Neural cell (in vitro differentiated cells): ENCODE results near the gene USP26. TPM values are rescaled to one million over a fixed set of nuclear protein-coding genes. Genes with fewer than 3 reads are reported as not detected.
"Not testable (repeated sequence)": the region's sequence is repeated elsewhere in the genome, so short reads cannot be mapped to it uniquely, and the experiment has no call there.

Source experiments
- H2AFZ ChIP-seq: fragments of 200-600, 300-800 bp; sonication (generic), shearing (Covaris generic); 2 replicates; pipeline ENCODE4 v1.6.0; 2014; ENCODE audit warnings: low read depth, mild to moderate bottlenecking, antibody characterized with exemption, low read length, moderate library complexity
- H3F3A ChIP-seq: fragments of 200-600 bp; shearing (Covaris generic); 2 replicates; pipeline ENCODE4 v1.6.1; 2016; ENCODE audit warnings: mild to moderate bottlenecking, moderate library complexity, mixed read lengths, antibody characterized with exemption, low read length; ENCODE audit not compliant: insufficient read depth, poor library complexity, severe bottlenecking
- H3K27ac ChIP-seq: fragments of 200-600, 300-800 bp; sonication (generic), shearing (Covaris generic); 2 replicates; pipeline ENCODE4 v1.5.1; 2014; ENCODE audit warnings: mild to moderate bottlenecking, low read length, moderate library complexity
- H3K27me3 ChIP-seq: fragments of 300-800, 200-600 bp; sonication (generic), shearing (Covaris generic); 2 replicates; pipeline ENCODE4 v1.6.0; 2014; ENCODE audit warnings: mild to moderate bottlenecking, low read depth, low read length, moderate library complexity; ENCODE audit not compliant: insufficient read depth
- H3K36me3 ChIP-seq: fragments of 300-800, 200-600 bp; sonication (generic), shearing (Covaris generic); 2 replicates; pipeline ENCODE4 v1.5.1; 2014; ENCODE audit warnings: mild to moderate bottlenecking, antibody characterized with exemption, low read length, moderate library complexity; ENCODE audit not compliant: insufficient read depth
- H3K4me2 ChIP-seq: fragments of 300-800, 200-600 bp; sonication (generic), shearing (Covaris generic); 2 replicates; pipeline ENCODE4 v1.6.0; 2014; ENCODE audit warnings: mild to moderate bottlenecking, low read length
- H3K4me3 ChIP-seq: fragments of 300-800, 200-600 bp; sonication (generic), shearing (Covaris generic); 2 replicates; pipeline ENCODE4 v1.5.1; 2014; ENCODE audit warnings: mild to moderate bottlenecking, low read length, moderate library complexity
- H3K79me2 ChIP-seq: fragments of 200-600 bp; shearing (Covaris generic); replicated peaks from 2 replicates; pipeline ENCODE4 v1.6.0; 2014; ENCODE audit warnings: mild to moderate bottlenecking, low read length, moderate library complexity; ENCODE audit not compliant: insufficient read depth
- H3K9ac ChIP-seq: fragments of 300-800, 200-600 bp; sonication (generic), shearing (Covaris generic); 2 replicates; pipeline ENCODE4 v1.6.1; 2016; ENCODE audit warnings: mild to moderate bottlenecking, low read length, mixed read lengths
- H3K9me2 ChIP-seq: fragments of 200-600 bp; shearing (Covaris generic); 2 replicates; pipeline ENCODE4 v1.6.1; 2016; ENCODE audit warnings: mild to moderate bottlenecking, low read length, mixed read lengths; ENCODE audit not compliant: insufficient read depth
- H3K9me3 ChIP-seq: fragments of 200-600, 300-800 bp; sonication (generic), shearing (Covaris generic); 2 replicates; pipeline ENCODE4 v1.6.1; 2016; ENCODE audit warnings: mild to moderate bottlenecking, mixed run types, low read length, moderate library complexity, mixed read lengths
- H4K20me1 ChIP-seq: fragments of 200-600 bp; shearing (Covaris generic); 2 replicates; pipeline ENCODE4 v1.6.1; 2016; ENCODE audit warnings: mild to moderate bottlenecking, mixed run types; ENCODE audit not compliant: insufficient read depth
- EP300 ChIP-seq: fragments of 450-650 bp; conservative IDR thresholded peaks from 2 replicates; pipeline ENCODE4 v1.6.1; 2014; ENCODE audit warnings: antibody characterized with exemption, mild to moderate bottlenecking, moderate library complexity; ENCODE audit not compliant: poor library complexity, severe bottlenecking
- EZH2 ChIP-seq: fragments of 200-600, 300-800 bp; shearing (Covaris generic), sonication (generic); IDR thresholded peaks from 2 replicates; pipeline ENCODE4 v1.6.1; 2014; ENCODE audit warnings: antibody characterized with exemption, low read length, borderline replicate concordance, mild to moderate bottlenecking; ENCODE audit not compliant: insufficient read depth, poor library complexity, severe bottlenecking
- MXI1 ChIP-seq: fragments of 450-650 bp; conservative IDR thresholded peaks from 2 replicates; pipeline ENCODE4 v1.6.1; 2014; ENCODE audit warnings: antibody characterized with exemption, mild to moderate bottlenecking; ENCODE audit not compliant: poor library complexity, severe bottlenecking
- POLR2AphosphoS5 ChIP-seq: IDR thresholded peaks from 2 replicates; pipeline ENCODE4 v1.6.1; 2012
- RAD21 ChIP-seq: fragments of 450-650 bp; conservative IDR thresholded peaks from 2 replicates; pipeline ENCODE4 v1.6.1; 2014; ENCODE audit warnings: antibody characterized with exemption, mild to moderate bottlenecking, moderate library complexity
- TAF1 ChIP-seq: IDR thresholded peaks from 2 replicates; pipeline ENCODE4 v1.6.1; 2012; ENCODE audit warnings: low read depth
- polyA plus RNA-seq: library from polyadenylated mRNA; depleted of rRNA; stranded (reverse); fragments of >200 nt; gene quantifications from 2 replicates; pipeline ENCODE4 v1.2.3, GENCODE V29; 2014
- TF ChIP-seq, protein P1 (sequence below): IDR thresholded peaks from 2 replicates; pipeline ENCODE4 v1.6.1; 2012; ENCODE audit warnings: borderline replicate concordance
- TF ChIP-seq, protein P2 (sequence below): fragments of 450-650 bp; IDR thresholded peaks from 2 replicates; pipeline ENCODE4 v1.5.1; 2014; ENCODE audit warnings: antibody characterized with exemption, mild to moderate bottlenecking, moderate library complexity; ENCODE audit not compliant: poor library complexity, severe bottlenecking

USP26 gene
- polyA plus RNA-seq, 1 donor from 2014 or later = not detected

DNA sequence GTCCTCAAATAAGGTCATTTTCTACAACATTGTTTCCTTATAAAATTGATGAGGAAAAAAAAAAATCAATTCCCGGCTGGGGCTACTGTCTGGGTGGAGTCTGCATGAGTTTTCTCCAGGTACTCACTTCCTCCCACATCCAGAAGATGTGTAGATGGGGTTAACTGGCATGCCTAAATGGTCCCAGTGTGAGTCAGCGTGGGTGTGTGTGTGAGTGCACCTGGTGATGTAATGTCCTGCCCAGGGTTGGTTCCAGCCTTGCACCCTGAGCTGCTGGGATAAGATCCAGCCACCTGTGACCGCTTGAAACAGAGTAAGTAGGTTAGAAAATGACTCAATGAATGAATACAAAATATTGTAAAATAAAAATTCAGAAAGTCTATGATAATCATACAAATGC, 11.1 kb downstream of the USP26 start:
- Histone ChIP-seq H2AFZ (no peak overlapping the region), H3F3A (no peaks in the 10 kb centered on the region), H3K9ac (no peak overlapping the region), H3K27me3 (no peaks in the 10 kb centered on the region), H3K9me3 (no peaks in the 10 kb centered on the region), H3K79me2 (no peaks in the 10 kb centered on the region), H3K9me2 (no peaks in the 10 kb centered on the region), H3K4me2 (no peak overlapping the region), H3K36me3 (no peaks in the 10 kb centered on the region), H3K27ac (no peak overlapping the region), H4K20me1 (no peaks in the 10 kb centered on the region), H3K4me3 (no peak overlapping the region)
- TF ChIP-seq, protein P1, sequence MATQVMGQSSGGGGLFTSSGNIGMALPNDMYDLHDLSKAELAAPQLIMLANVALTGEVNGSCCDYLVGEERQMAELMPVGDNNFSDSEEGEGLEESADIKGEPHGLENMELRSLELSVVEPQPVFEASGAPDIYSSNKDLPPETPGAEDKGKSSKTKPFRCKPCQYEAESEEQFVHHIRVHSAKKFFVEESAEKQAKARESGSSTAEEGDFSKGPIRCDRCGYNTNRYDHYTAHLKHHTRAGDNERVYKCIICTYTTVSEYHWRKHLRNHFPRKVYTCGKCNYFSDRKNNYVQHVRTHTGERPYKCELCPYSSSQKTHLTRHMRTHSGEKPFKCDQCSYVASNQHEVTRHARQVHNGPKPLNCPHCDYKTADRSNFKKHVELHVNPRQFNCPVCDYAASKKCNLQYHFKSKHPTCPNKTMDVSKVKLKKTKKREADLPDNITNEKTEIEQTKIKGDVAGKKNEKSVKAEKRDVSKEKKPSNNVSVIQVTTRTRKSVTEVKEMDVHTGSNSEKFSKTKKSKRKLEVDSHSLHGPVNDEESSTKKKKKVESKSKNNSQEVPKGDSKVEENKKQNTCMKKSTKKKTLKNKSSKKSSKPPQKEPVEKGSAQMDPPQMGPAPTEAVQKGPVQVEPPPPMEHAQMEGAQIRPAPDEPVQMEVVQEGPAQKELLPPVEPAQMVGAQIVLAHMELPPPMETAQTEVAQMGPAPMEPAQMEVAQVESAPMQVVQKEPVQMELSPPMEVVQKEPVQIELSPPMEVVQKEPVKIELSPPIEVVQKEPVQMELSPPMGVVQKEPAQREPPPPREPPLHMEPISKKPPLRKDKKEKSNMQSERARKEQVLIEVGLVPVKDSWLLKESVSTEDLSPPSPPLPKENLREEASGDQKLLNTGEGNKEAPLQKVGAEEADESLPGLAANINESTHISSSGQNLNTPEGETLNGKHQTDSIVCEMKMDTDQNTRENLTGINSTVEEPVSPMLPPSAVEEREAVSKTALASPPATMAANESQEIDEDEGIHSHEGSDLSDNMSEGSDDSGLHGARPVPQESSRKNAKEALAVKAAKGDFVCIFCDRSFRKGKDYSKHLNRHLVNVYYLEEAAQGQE = no peak
- TF ChIP-seq MXI1 (no peak), EZH2 (no peak), RAD21 (no peak), TAF1 (no peak), EP300 (no peak), POLR2AphosphoS5 (no peak)
- TF ChIP-seq, protein P2, sequence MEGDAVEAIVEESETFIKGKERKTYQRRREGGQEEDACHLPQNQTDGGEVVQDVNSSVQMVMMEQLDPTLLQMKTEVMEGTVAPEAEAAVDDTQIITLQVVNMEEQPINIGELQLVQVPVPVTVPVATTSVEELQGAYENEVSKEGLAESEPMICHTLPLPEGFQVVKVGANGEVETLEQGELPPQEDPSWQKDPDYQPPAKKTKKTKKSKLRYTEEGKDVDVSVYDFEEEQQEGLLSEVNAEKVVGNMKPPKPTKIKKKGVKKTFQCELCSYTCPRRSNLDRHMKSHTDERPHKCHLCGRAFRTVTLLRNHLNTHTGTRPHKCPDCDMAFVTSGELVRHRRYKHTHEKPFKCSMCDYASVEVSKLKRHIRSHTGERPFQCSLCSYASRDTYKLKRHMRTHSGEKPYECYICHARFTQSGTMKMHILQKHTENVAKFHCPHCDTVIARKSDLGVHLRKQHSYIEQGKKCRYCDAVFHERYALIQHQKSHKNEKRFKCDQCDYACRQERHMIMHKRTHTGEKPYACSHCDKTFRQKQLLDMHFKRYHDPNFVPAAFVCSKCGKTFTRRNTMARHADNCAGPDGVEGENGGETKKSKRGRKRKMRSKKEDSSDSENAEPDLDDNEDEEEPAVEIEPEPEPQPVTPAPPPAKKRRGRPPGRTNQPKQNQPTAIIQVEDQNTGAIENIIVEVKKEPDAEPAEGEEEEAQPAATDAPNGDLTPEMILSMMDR = no peak

- not testable (repeated sequence) for H4K20me1 ChIP-seq, H3K27me3 ChIP-seq, H3F3A ChIP-seq, H3K4me3 ChIP-seq, H3K27ac ChIP-seq, H3K9ac ChIP-seq, H3K9me3 ChIP-seq, H3K9me2 ChIP-seq, H3K36me3 ChIP-seq, H2AFZ ChIP-seq, H3K4me2 ChIP-seq, H3K79me2 ChIP-seq
Measured at GRCh38 chrX:133085056-133085455, 11.9 kb downstream of the USP26 start.

GRCh38 chrX:133083899-133084298, 13.0 kb downstream of the USP26 start:
- Histone ChIP-seq H3K4me3 (no peak overlapping the region), H4K20me1 (no peaks in the 10 kb centered on the region), H3K9me3 (no peaks in the 10 kb centered on the region), H3K4me2 (no peak overlapping the region), H3K27me3 (no peaks in the 10 kb centered on the region), H3K27ac (no peak overlapping the region), H3K79me2 (no peaks in the 10 kb centered on the region), H3F3A (no peaks in the 10 kb centered on the region), H3K9ac (no peak overlapping the region), H2AFZ (no peak overlapping the region), H3K9me2 (no peaks in the 10 kb centered on the region), H3K36me3 (no peaks in the 10 kb centered on the region)
- TF ChIP-seq EP300 (no peak), POLR2AphosphoS5 (no peak), MXI1 (no peak), TAF1 (no peak)
- TF ChIP-seq, protein P2 = no peak
- TF ChIP-seq, protein P1 = no peak
